ENCODE data around the gene OR10G2.
"Not testable (repeated sequence)": the region's sequence is repeated elsewhere in the genome, so short reads cannot be mapped to it uniquely, and the experiment has no call there.

Gene OR10G2

DNA sequence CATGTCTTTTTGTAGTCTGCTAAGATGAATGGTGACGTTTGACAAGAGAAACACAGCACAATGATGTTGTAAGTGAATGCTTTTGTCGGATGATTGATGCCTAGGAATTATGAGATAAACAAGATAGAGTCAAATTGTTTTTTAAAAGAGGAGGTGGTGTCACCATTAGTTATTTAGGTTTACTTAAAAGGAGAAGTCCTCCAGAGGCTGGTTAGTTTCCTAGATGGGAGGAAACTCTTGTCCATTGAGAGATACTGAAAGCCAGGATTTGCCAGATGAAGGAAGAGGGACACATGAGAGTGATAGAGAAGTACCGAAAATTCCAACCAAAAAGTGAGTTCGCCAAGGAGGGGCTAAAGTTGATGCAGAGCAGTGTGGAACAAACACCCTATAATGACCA, at the start of gene OR10G2:
Gene OR10G2 (minus strand): TSS at position 101 of the 400 bp plus-strand sequence. CDS start 98 bp downstream, at position 3.
- DNase-seq: no peak

- no peak for DNase-seq
Observed at GRCh38 chr14:21680072-21680471, 45.3 kb upstream of the OR10G2 start.

DNA sequence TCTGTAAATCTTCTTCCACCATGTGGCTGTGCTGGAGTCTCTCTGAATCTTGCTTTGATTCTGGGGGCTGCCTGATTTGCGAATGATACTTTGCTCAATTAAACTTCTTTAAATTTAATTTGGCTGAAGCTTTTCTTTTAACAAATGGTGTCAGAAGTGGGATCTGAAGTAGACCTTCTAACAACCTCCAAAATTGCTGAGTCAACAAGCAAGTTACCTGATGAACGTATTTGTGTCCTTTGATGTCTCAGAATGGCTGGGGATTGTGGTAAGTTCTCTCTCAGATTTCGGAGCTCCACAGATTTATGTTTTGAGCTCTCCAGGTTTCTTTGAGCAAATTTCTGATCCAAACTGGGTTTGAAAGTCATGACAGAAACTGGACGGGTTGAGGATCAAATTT, 40.8 kb upstream of the OR10G2 start:
- DNase-seq: no peak

- no peak for DNase-seq
Observed at GRCh38 chr14:21673718-21674117, 39.0 kb upstream of the OR10G2 start, which contains the start of gene OR4E1. Gene OR4E1 (minus strand): TSS chr14:21673818. CDS start chr14:21670935, 2,883 bp downstream.

- no peak for DNase-seq
Observed at GRCh38 chr14:21672116-21672515, 37.4 kb upstream of the OR10G2 start.

- DNase-seq: no peak
Observed at GRCh38 chr14:21671371-21671770, 36.6 kb upstream of the OR10G2 start.

DNA sequence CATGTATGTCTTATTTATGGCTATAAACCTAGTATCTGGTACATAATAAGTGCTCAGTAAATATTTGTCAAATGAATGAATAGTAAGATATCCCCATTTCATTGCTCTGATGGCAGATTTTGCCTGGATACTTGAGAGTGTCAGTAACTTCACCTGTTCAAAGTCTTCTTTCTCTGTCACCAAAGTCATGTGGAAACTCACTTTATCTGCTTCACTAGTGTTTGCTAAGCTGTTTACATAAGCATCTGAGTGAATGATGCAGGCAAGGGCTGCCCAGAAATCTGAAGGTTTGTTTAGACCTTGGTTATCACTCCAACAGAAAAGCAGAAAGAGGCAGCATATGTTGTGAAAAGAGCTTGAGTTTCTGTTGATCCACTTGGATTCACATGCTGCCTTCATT, 34.5 kb upstream of the OR10G2 start:
- DNase-seq: no peak

- no peak for DNase-seq
Observed at GRCh38 chr14:21668377-21668776, 33.6 kb upstream of the OR10G2 start.

DNA sequence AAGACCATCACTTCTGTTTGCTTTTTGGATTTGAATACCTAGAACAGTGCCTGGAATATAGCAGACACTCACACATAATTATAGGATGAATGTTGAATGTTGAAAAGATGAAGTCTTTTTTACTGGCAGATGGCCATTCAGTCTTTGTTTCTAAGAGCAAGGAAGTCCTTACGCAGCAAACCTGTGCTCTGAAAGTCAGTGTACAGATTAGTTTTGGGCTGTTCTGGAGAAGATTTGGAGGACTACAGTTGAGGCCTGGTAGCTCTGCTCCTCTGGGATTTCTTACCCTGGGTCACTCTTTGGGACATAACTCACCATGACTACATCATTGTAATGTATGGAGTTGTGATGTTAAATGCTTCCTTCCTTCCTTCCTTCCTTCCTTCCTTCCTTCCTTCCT, 22.2 kb upstream of the OR10G2 start:
- DNase-seq: no peak

DNA sequence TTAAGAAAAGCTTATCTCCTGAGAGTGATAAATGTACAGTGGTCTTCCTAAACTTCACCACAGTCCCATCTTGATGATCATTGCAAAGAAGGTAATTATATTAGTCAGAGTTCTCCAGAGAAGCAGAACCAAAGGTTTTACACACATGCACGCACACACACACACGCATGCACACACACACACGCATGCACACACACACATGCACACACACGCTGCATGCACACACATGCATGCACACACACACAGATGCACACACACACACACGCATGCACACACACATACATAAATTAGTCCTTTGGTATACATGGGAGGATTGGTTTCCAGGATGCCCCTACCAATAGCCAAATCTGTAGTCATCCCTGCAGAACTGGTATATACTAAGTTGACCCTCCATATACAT, 19.5 kb upstream of the OR10G2 start:
- no peak for DNase-seq

GRCh38 chr14:21653331-21653885, 18.7 kb upstream of the OR10G2 start, which contains the start of gene OR4E2:
Gene OR4E2 (plus strand): TSS chr14:21653835. CDS start chr14:21665083, 11,248 bp downstream.
- DNase-seq: no peak

DNA sequence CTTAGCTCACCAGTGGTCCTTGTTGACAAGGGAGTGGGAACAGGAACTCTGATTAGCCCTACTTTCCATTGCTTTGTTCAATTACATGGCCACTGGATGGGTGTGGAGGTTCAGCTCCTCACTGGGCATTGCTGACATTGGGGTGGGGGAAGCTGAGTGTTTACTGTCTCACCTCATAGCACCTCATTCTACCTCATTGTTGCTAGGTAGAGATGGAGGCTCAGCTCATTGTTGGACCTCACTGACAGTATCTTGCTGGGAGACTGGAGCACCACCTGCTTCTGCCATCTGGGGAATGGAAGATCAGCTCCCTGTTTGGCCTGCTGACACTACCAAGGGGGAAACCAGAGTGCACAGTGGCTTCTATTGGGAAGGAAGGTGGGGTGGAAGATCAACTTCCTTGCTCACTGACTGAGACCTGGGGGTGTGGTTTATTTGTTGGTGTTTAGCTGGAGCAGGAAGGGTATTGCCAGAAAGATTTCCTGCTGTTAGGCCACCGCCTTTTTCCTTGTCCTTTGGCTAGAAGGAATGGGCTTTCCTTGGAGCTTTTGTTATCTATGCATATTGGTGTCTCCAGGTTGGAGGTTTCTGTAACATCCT, 17.6 kb upstream of the OR10G2 start:
- DNase-seq: no peak

DNA sequence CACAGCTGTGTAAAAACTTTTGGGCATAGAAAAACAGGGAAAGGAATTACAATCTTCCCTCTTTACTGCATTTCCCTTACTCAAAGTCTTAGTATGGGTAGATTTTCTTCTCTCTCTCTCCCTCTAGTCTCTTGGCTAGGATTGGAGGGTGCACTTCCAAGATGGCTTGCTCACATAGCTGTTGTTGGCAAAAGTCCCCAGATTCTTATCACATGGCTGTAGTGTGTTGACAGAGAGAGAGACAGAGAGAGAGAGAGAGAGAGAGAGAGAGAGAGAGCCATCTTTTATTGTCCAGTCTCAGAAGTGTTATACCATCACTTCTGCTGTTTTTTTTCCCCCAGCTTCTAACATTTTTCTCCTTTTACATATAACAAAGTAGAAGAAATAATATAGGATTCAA, 12.6 kb upstream of the OR10G2 start:
- no peak for DNase-seq

GRCh38 chr14:21643407-21643806, 8.7 kb upstream of the OR10G2 start:
- DNase-seq: no peak

- no peak for DNase-seq
Observed at GRCh38 chr14:21642683-21643082, 7.9 kb upstream of the OR10G2 start.

- DNase-seq: no peak
Observed at GRCh38 chr14:21631084-21631483, 3.7 kb downstream of the OR10G2 start.

GRCh38 chr14:21630503-21630902, 4.2 kb downstream of the OR10G2 start:
- not testable (repeated sequence) for DNase-seq

DNA sequence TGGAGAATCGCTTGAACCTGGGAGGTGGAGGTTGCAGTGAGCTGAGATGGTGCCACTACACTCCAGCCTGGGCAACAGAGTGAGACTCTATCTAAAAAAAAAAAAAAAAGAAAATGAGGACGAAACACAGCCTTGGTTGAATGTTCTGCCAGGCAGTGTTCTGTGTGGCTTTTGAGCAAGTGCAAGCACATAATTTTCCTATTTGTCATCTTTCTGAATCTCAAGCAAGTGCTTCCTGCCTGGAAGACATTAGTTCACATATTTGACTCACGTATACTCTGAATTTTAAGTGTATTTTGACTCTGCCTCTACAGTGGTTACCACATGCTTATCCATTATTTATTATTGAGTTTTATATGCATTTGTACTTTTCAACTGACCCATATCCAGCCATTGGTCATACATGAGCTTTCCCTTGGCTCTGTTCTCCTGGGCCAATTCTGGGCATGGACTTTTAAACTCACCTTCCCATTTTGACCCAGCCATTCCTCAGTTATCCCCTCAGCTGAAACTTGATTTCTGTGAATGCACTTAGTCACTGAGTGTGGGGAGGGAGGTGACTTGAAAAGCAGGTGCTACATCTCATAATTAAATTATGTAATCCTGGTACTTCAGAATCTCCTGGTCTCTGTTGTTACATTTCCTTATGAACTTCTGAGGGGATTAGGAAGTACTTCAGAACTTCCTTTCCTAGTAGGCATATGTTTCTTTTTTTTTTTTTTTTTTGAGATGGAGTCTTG, 8.1 kb downstream of the OR10G2 start:
- no peak for DNase-seq

DNA sequence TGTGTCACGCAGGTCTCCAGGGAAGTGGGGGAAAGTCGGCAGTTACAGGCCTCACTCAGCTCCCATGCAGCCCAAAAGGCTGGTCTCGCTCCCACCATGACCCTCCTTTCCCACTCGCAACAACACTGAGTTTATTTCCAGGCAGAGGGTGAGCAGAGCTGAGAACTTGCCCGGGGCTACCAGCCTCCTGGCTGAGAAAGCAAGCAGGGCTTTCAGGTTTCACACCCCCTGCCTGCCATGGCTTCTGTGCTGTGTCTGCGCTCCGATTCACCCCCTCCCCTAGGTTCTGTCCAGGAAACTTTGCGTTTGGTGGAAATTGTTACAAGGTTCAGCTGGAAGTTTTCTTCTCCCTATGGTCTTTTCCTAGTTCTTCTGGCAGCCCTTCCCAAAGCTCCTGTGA, 17.1 kb downstream of the OR10G2 start:
- no peak for DNase-seq

DNA sequence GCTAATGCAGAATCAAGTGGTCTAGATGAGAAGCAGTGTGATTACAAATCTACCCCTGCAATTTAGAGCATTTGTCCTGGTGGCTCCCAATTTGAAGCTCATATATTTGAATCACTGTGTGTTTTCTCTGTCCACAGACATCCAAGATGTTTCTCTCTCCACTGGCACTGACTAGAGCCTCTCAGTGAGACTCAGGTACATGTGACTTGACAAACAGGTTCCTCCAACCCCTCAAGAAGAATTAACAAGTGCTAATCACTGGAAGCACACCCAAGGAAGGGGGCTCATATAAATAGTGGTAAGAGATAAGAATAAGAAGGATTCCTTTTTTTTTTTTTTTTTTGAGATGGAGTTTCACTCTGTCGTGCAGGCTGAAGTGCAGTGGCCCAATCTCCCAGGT, 20.5 kb downstream of the OR10G2 start:
- no peak for DNase-seq

DNA sequence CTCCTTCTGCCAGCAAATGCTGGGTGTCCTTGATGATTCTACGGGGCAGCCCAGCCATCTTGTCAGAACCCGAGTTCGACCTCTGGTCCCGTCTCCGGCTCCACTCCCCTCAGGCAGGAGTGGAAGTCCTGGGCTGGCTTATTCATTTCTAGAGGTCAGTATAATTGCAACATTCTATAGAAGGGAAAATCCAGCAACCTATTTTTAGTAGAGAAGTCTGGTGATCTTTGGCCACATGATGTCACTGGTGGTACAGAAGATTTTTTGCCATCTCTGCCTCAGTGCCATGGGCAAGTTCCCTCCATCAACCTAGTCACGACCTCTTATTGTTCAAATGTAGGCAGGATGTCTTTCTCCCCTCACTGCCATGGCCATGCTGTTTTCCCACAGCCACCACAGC, 22.4 kb downstream of the OR10G2 start:
- DNase-seq: no peak

DNA sequence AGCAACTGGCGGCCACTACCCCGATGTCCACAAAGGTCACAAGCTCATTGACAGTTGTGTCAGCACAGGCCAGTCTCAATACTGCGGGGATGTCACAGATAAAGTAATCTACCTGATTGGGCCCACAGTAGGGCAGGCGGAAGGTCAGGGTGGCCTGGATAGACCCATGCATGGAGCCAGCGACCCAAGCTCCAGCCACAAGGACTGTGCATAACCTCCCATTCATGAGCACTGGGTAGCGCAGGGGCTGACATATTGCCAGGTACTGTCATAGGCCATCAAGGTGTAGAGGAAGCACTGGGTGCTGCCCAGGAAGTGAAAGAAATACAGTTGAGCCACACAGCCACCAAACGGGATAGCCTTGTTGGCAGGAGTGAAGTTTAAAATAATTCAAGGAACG, 32.6 kb downstream of the OR10G2 start:
- DNase-seq: not testable (repeated sequence)

GRCh38 chr14:21589317-21589716, 45.4 kb downstream of the OR10G2 start:
- DNase-seq: no peak

Measured in SIG-M5 (cell line).